HG03439 (cell line): Measurements from ENCODE around the gene FOXB1.
A peak's percentile ranks its signal among the peaks of the same experiment; 100 is the strongest.

ENCODE experiments used
- ATAC-seq: cut with Tn5 transposase; IDR thresholded peaks from one replicate; pipeline ENCODE4 v1.9.1; 2021; ENCODE audit warnings: mild to moderate bottlenecking, moderate library complexity; ENCODE audit not compliant: unreplicated experiment

FOXB1 gene

DNA sequence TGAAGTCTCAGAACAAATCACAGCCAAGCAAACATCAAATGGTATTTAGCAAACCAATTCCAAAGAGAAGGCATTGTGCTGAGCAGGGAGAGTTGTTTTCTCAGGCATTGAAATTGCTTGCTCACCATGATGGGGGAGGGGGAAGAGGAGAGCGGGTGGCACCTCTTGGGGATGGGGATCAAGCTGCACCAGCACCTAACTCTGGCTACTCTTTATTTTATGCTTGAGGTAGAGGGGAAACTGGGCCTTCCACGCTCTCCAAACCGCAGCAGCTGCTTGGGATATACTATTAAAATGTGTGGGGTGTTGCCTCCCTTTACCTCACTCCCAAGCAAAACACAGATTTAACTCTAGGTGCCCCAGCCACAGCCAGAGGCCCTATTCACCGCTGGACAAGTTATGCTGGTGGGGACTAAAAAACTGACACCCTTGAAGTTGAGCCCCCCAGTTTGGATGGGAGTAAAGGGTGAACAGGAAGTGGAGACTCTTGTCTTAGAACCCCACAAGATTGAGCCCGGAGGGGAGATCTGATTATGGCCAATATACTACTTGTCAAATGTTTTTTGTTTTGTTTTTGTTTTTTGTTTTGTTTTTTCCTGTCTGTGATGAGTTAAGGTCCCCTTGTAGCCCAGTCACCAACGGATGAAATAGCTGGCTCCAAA is 5.0 kb upstream of the FOXB1 start:
- ATAC-seq, result no peak

DNA sequence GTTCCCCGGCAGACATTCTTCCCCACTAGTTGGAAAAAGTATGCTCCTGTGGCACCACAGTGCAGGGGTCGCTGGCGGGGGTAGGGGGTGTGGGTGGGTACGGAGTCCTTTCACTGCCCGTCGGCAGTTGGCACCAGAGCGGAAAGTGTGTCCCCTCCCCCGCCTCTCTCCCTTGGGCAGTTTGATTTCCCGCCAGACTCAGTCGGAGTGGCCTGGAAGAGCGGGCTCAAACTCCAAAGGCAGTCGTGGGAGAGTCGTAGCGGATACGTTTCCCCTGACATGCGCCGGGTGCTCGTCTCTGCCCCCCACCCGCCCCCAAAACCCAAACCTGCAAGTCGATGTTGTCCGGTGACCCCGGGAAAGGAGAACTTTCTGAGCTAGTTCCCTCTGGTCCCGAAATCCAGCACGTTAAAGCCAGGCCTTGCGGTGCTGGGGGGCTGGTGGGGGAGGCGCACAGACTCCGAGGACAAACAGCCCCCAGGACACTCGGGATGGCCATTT is 4.4 kb upstream of the FOXB1 start:
- no peak for ATAC-seq

- no peak for ATAC-seq
Observed at GRCh38 chr15:60000113-60000823, 3.8 kb upstream of the FOXB1 start.

DNA sequence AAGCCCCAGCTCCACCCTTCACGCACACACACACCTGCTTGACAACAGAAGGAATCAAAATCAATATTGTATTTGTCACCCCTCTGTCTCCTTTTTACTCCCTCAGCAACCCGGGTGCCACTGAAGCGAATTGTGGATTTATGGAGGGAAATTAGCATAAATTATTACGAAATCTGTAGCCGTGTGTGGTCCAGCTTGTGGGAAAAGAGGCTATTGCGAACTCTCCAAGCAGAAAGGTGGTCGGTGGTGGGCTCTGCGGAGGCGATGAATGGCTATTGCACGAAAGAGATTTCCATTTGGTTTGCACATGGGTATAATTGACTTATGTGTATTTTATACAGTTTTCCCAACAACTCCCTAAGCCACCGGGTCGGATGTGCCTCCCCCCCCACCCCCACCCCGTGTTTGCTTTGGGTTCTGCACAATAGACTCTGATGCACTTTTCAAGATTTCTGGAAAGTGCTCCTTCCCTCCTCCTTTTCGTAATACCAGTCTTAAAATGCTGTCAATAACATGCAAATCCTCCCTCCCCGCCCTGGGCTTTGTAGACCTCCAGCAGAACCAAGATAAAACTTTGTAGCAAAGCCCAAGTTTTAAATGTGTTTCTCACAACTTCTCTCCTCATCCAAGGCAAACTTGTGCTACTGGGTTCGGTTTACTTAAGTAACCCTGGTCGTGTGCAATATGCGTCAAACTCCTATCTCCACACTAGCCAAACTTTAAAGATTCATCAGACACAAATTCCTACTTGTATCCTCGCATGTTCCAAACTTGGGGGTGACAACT is 3.1 kb upstream of the FOXB1 start:
- ATAC-seq, result no peak

DNA sequence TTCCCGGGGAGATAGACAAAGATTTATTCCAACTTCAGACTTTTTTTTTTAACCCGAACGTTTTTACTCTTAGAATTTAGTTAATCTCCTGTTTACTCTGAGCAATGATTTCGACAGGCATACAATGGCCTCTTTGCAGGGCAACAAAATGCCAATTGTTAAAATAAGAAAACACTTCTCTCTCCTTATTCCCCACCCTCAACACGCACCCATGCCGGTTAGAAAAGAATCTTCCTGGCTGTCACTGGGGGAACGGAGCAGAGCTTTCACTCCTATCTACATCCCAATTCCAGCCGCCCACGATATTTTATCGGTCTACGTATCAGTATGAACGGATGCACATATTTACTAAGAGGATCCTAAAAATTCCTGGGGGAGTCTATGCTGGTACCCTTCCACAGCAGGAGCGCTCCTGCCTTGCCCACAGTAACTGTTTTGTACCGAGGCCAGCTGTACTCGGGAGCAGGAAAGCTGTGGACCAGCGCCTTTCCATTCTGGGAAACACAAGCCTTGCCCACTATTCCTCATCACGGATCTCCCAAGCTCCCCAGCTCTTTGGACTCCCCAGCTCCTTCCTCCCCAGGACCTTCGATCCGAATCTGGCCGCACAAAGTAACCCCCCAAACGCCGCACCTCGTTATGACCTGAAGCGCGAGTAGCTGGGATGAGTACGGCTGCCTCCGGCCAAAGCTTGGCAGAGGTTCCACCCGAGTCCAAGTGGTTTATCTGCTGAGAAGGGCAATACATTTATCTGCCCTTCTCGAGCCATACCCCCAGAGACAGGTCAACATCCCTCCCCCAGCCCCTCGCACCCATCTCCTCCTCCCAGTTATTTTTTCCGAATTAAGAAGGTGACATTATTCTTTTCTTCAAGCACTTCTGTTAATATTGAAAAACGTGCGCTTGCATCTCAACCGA is 2.2 kb upstream of the FOXB1 start:
- ATAC-seq, result no peak

GRCh38 chr15:60002528-60003218 is 1.4 kb upstream of the FOXB1 start:
- no peak for ATAC-seq

GRCh38 chr15:60003243-60004008 is 685 bp upstream of the FOXB1 start:
- no peak for ATAC-seq

- ATAC-seq, result no peak
Observed at GRCh38 chr15:60004846-60005351, 788 bp downstream of the FOXB1 start.

DNA sequence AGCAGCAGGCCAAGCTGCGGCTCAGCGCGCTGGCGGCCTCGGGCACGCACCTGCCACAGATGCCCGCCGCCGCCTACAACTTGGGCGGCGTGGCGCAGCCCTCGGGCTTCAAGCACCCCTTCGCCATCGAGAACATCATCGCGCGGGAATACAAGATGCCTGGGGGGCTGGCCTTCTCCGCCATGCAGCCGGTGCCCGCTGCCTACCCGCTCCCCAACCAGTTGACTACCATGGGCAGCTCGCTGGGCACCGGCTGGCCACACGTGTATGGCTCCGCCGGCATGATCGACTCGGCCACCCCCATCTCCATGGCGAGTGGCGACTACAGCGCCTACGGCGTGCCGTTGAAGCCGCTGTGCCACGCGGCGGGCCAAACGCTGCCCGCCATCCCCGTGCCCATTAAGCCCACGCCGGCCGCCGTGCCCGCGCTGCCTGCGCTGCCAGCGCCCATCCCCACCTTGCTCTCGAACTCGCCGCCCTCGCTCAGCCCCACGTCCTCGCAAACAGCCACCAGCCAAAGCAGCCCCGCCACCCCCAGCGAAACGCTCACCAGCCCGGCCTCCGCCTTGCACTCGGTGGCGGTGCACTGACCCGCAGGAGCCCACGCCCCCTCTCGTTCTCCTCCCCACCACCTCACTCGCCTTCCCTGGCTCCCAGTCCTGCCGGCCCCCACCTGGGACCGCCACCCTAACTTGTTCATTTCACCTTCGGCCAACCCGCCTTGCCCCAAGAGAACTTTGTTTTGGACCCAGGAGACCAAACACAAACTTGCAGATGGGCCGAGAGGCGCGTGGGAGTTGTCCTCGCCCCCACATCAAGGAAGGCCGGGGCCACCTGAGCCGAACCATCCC is 1.5 kb downstream of the FOXB1 start:
- no peak for ATAC-seq

DNA sequence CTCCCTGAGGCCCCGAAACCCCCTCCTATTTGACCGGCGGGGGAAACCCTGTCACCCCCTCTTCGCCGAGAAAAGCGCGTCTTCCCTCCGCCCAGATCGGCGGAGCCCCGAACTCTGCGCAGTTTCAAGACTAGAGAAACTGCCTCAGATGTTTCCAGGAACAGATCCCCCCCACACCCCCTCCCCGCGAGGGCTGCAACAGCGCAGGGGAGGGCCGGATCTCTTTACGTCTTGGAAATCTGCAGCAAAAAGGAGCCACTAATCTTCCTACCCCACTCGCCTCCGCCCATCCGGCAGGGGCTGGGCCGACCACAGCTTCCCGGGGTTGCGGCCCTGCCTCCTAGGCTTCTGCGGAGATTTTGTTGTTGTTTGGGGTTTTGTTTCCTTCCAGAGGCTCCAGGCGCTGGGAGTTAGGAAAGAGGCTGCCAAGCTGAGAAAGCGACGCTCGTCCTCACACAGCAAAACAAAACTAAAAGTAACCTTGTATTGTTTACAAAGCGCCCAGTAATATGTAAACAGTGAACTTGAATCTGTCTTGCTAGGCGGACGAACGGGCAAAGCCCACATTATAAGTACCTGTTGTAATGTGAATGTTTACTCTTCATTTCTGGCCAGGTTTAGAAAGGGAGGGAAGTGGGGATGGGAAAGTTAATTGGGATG is 2.2 kb downstream of the FOXB1 start:
- ATAC-seq, result peak; percentile 74

DNA sequence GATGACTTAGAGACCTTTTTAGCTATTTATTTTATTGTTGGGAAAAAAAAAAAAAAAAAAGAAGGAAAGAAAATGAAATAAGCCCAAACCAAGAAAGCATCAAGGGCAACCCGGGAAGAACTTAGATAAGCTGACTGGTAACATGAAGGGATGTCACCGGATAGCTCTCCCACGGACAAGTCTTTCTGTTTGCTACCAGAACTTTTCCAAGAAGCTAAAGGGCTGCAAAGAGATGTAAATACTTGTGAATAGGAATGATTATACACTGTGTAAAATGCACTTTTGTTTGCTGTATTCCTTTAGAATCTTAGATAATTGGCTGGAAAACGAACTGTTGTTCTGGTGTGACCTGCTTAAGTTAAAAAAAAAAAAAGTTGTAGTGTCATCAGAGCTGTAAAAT is 2.8 kb downstream of the FOXB1 start:
- no peak for ATAC-seq

DNA sequence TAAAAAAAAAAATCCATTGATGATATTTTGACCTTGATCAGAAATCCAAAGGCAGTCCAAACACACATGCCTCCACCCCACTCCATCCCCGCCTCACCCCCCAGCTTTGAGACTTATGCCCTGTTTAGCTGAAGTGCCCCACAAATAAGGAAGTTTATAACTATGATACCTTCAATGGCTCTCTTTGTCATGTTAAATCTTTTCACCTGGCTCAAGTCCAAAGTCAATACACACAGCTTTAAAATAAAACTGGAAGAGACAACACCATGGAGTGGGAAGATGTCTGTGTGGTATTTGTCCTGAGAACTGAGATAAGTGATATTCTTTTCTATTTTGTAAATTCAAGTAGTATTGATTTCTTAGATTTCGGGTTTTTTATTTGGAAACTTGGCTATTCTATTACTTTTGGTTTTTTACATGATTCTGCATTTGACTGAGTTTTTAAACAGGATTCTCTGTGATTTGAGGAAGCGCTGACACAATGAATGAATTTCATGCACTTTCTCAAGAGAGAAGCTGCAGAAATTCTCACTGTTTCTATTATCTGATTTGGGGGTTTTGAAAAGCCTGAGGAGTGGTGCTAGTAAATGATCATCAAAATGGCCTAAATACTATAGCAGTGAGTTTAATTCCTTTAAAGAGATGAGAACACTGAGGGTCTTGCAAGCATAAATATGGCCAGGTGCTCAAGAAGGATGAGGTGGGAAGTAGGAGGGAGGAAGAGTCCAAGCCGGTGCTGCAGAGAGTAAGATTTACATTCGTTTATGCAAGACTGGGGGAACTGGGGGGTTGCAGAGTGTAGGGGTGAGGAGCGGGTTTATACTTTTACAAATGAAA is 5.2 kb downstream of the FOXB1 start:
- no peak for ATAC-seq

DNA sequence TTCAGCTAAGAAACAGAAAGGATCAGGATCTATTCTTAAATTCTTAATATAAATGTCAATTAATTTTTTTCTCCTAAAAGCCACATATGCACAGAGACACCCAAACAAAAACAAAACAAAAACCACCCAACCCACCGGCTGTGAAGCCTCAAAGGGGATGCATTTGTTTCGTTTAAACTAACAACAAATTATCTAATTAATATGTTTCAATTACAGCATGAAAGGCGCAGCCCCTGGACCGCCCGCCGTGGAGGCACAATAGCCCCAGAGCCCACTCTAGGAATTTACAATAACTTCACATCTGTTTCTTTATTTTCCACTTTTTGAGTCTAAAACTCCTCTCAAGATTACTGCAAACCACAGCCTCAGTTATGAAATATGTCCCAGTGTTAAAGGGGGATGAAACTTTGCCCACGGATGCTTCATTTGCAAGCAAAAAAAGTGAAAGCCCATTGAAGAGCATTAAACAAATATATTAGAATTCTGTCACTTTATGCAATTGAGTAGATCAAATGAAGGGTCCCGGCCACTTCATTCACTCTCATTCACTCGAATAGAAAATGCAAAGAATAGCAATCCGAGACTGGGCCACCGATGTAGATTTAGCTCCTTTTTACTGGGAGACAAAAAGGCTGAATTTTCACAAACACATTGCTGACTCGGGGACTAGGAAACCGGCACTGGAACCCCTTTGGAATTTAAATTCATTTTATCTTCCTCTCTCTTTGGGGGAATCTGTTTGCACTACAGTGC is 6.0 kb downstream of the FOXB1 start:
- no peak for ATAC-seq

- ATAC-seq, result no peak
Observed at GRCh38 chr15:60010858-60011257, 6.7 kb downstream of the FOXB1 start.

DNA sequence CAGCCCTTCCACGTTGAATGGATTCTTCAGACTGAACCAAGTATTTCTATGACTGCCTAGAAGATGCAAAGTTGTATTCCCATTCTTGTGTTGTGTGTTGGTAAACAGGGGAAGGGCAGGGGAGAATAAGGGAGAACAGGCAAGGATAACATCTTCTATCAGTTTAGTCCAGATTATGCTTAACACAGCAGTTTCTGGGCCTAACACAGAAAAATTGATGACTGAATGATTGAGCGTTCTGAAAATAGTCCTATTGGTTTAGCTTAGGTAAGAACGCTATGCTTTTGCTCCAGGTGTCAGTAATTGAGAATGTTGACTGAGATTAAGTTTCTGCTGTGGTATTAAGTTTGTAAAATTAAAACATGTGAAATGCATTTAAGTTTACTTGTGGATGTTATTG is 8.6 kb downstream of the FOXB1 start:
- no peak for ATAC-seq
